ENCODE measurements around the gene AREL1.

DNA sequence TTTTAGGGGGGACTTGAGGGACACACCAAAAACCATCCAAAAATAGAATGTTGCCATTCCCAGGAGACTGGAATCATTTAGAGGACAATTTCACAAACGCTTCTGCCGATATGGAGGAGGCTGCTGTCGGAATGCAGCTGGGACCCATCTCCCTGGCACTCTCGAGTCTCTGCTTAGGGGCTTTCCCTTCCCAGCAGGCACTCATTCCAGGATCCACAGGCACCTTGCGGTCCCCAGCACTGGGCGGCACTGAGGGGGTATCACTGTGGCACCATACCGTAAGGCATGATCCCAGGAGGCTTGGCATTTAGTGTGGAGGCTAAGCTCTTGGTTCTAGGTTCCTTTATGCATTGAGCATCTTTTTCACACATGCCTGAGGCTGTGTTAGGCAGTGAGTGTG, 64.3 kb downstream of the AREL1 start:
- no peak for TF ChIP-seq POLR2AphosphoS5 (IDR thresholded peaks at IDR 0.05)
- no peak for TF ChIP-seq POLR2A (IDR thresholded peaks at IDR 0.05)
- TF ChIP-seq CTCF (IDR thresholded peaks at IDR 0.05) = no peak

Measured in sigmoid colon (tissue), 4 donors.